NCI-H345 treated with DMSO at 0.1 percent for 48 hours (cell line): Measurements from ENCODE around the gene MYEF2.

Source experiments
- DNase-seq: peaks from one replicate; lab custom pipeline; 2025; ENCODE audit not compliant: unreplicated experiment; lab: John Stamatoyannopoulos, UW

The MYEF2 gene

GRCh38 chr15:48147358-48147757, 30.7 kb downstream of the MYEF2 start:
- DNase-seq: no peak

- DNase-seq: no peak
Measured at GRCh38 chr15:48145923-48146322, 32.2 kb downstream of the MYEF2 start.

DNA sequence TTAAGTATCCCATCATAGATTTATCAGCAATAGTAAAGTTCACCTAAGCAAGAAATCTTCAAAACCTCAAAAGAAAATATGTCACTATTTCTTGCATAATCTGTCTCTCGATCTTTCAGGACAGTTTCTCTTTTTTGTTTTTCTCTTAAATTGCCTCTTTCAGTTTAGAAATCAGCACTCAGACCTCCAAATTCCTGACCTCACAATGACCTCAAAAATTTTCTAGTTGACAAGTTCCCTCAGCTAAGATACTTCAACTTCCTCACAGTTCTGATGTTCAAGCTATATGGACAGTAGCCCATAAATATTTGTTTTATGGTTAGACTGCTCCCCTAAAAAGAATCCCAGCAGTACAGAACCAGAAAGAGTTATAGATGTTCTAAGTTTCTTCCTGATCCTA, 33.2 kb downstream of the MYEF2 start:
- DNase-seq: no peak

GRCh38 chr15:48143856-48144255, 34.2 kb downstream of the MYEF2 start:
- DNase-seq: no peak

DNA sequence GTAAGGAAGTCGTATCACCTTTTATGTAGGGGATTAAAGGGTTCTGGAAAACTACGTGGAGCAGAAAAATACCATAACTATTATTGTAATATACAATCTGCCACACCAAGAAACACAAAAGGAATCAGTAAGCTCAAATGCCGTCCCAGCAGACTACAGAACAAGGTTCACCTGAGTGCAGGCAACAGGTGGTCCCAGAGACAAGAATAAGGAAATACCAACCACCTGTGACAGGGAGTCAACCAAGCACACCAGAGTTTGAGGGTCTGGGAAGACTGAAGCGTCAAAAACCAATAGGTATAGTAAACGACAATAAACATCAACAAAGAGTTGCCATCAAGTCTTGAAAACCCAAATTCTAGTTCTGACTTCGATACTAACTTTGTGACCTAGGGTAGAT, 45.2 kb downstream of the MYEF2 start:
- no peak for DNase-seq

DNA sequence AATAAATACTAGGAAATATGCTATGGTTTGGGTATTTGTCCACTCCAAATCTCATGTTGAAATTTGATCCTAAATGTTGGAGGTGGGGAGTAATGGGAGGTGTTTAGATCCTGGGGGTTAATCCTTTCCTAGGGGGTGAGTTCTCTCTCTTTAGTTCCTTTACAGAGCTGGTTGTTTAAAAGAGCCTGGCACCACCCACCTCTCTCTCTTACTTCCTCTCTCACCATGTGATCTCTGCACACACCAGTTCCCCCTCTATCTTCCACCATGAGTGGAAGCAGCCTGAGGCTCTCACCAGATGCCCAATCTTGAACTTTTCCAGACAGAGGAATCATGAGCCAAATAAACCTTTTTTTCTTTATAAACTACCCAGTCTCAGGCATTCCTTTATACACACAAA, 46.8 kb downstream of the MYEF2 start:
- no peak for DNase-seq

- DNase-seq: no peak
Measured at GRCh38 chr15:48126667-48127355, 51.3 kb downstream of the MYEF2 start.

DNA sequence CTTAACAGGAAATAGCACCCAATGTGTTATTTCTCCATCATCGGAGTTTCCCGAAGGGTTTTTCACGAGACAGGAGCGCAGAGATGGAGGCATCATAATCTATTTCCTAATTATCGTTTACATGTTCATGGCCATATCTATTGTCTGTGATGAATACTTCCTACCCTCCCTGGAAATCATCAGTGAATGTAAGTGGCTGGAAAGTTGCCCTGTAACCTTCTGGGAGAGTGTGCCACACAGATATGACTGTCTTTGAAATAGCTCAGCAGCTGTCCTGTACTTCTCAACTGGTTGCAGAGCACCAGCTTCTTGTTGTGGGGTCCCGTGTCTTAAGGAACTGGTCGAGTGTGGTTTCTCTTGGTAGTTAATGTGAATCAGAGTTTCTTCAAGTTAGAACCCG, 56.2 kb downstream of the MYEF2 start:
- no peak for DNase-seq

- no peak for DNase-seq
Measured at GRCh38 chr15:48120745-48121144, 57.4 kb downstream of the MYEF2 start, which contains the start of gene SLC24A5. Gene SLC24A5, plus strand, starts transcription at chr15:48120990. Its CDS starts 55 bp downstream, at chr15:48121045.

GRCh38 chr15:48119277-48119676, 58.8 kb downstream of the MYEF2 start:
- DNase-seq: no peak

GRCh38 chr15:48112242-48112641, 65.9 kb downstream of the MYEF2 start:
- no peak for DNase-seq

DNA sequence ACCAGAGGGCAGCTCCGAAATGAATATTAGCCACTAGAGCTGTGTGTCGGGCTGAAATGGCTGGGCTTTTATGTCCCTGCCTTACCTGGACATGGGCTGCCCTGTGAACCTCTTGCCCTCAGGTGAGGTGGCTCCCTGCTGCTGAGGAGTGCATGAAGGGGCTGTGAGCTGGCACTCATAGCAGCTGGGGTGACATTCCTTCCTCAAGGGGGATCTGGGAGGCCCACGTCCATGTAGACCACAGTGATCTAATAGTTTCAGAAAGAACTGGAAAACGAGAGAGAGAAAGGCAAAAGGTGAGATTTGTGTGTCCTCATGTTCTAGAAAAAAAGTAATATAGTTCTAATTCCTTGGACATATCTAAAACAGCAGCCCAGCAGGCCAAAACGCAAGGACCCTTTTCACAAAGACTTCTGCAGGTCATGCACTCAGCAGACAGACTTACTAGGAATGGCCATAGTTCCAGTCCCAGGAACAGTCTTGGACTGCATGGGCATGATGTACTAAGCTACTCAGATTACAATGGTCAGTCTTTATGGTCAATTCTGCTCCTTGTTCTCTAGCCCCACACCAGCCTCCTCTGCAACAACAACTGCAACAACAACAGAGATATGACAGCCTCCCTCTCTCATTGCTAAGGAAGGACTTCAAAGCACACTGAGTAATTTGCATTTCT, 68.1 kb downstream of the MYEF2 start:
- DNase-seq: no peak

DNA sequence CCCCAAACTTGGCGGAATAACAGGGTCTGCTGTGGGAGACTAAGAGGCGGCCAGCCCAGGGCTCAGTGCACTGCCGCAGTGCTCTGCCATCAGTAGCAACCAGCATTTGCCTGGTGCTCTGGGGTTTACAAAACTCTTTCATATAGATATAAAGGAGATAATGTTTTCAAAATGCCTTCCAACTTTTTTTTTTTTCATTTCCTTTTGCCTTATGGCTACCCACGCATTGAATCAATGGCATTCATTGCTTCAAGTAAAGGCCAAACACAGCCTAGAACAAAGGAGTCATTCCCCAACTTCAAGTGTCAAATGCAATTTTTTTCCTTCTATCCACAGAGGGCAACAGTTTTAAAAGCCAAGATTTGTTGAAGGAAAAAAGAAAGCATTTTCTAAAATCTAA, 68.9 kb downstream of the MYEF2 start:
- no peak for DNase-seq

GRCh38 chr15:48105936-48106335, 72.2 kb downstream of the MYEF2 start:
- DNase-seq: no peak

DNA sequence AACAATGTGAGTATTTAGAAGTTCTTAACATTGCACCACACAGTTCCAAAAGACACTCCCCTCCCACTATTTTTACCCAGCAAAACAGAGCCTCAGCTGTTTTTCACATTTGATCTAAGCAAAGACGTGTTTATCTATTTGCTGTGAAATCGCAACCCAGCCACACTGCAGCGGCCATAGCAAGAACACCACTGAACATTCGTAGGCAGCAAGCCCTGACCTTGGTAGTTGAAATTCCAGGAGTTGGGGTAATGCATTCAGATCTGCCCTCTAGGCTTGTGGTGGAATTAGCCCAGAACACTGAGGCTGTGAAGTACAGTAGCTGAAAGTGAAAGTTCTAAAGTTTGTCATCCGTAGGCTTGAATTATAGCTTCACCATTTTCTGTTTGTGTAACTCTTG, 74.4 kb downstream of the MYEF2 start:
- no peak for DNase-seq

DNA sequence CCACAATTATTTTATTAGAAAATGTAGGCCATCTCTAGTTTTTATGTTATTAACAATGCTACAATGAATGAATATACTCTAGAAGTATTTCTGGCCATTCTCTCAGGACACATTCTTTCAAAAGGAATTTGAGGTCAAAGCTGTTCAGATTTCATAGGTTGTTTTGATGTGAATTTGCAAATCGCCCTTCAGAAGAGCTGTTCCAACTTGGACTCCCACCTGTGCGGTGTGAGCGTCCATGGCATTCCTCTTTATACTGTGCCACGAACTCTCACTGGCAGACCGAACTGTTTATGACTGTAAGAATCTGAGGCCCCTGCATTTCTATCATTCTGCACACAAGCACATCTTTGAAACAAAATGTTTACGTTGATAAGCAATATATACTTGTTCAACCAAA, 75.9 kb downstream of the MYEF2 start:
- no peak for DNase-seq

- DNase-seq: no peak
Measured at GRCh38 chr15:48101376-48101961, 76.6 kb downstream of the MYEF2 start.

DNA sequence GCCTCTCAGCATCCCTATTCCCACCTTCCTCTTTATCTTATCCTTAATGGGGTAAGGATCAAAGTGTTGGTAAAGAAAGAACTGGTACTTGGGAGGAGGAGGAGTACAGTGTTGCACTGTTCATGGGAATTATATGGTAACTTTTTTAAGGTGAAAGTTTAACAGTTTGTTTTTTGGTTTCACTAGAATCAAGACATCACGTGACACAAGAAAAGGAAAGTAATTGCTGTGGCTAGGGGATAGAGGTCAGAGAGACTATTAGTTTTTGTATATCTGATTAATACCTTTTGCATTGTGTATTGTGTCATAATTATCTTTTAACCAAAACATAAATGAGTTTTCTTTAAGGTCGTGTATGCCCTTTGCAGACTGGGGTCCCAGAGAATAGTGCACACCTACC, 80.8 kb downstream of the MYEF2 start:
- no peak for DNase-seq

GRCh38 chr15:48096813-48097212, 81.3 kb downstream of the MYEF2 start:
- no peak for DNase-seq

GRCh38 chr15:48096355-48096786, 81.7 kb downstream of the MYEF2 start:
- no peak for DNase-seq

GRCh38 chr15:48091522-48091921, 86.6 kb downstream of the MYEF2 start:
- no peak for DNase-seq

DNA sequence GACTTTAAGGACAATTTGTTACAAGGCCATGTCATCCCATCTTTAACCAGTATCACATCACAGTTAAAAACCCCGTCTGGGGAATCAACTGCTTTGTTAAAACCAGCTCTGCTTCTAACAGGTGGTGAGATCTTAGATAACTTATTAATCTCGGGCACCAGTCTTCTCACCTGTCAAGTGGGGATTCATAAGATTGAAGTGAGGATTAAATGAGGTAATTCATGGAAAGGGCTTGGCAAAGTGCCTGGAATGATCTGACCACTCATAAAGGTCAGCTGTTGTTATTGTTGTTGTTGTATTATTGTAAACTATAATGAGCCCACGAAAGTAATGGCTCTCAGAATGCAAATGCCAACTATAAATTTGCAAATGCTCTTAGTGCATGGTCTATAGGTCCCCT, 87.4 kb downstream of the MYEF2 start:
- no peak for DNase-seq
